ENCODE results near the gene RASA3.

Gene RASA3

DNA sequence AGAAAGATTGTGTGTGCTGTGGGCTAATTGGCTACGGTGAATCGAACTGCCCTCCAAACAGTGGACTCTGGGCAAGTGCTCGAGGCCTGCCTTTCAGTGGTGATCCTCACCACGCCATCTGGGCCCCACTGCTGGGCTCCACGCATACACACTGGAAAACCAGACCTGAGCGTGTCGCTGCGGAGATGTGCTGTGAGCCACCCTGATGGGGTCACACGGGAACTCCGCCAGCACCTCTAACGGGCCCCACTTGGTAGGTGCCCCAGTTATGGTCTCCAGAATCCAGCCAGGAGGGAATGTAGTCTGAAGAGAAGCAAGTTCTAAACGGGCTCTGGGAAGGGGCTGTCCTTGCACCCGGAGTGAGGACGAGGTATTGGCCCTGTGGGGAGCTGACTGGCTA is 197.8 kb downstream of the RASA3 start:
- in situ Hi-C loops (cut with HindIII; ENCODE audit: low sequenced_read_pairs) = no loop called here
- DNase-seq (ENCODE audit: low read depth, low spot score) = no peak
- no peak overlapping the region for H3K4me3 ChIP-seq (ENCODE audit: low read depth, low read length)
- TF ChIP-seq, protein P1, sequence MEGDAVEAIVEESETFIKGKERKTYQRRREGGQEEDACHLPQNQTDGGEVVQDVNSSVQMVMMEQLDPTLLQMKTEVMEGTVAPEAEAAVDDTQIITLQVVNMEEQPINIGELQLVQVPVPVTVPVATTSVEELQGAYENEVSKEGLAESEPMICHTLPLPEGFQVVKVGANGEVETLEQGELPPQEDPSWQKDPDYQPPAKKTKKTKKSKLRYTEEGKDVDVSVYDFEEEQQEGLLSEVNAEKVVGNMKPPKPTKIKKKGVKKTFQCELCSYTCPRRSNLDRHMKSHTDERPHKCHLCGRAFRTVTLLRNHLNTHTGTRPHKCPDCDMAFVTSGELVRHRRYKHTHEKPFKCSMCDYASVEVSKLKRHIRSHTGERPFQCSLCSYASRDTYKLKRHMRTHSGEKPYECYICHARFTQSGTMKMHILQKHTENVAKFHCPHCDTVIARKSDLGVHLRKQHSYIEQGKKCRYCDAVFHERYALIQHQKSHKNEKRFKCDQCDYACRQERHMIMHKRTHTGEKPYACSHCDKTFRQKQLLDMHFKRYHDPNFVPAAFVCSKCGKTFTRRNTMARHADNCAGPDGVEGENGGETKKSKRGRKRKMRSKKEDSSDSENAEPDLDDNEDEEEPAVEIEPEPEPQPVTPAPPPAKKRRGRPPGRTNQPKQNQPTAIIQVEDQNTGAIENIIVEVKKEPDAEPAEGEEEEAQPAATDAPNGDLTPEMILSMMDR (IDR thresholded peaks at IDR 0.05; ENCODE audit: low read depth, low read length) = no peak

- no peak for DNase-seq (ENCODE audit: low read depth, low spot score)
- in situ Hi-C loops (cut with HindIII; ENCODE audit: low sequenced_read_pairs) = no loop called here
- TF ChIP-seq, protein P1 (IDR thresholded peaks at IDR 0.05; ENCODE audit: low read depth, low read length) = no peak
- no peak overlapping the region for H3K4me3 ChIP-seq (ENCODE audit: low read depth, low read length)
Observed at GRCh38 chr13:113933901-113934300, 198.5 kb downstream of the RASA3 start.

GRCh38 chr13:113931841-113932459 is 200.5 kb downstream of the RASA3 start:
- no peak overlapping the region for H3K4me3 ChIP-seq (ENCODE audit: low read depth, low read length)
- no peak for DNase-seq (ENCODE audit: low read depth, low spot score)
- in situ Hi-C loops (cut with HindIII; ENCODE audit: low sequenced_read_pairs) = no loop called here
- TF ChIP-seq, protein P1 (IDR thresholded peaks at IDR 0.05; ENCODE audit: low read depth, low read length) = no peak

GRCh38 chr13:113930671-113931637 is 201.5 kb downstream of the RASA3 start:
- TF ChIP-seq, protein P1 (IDR thresholded peaks at IDR 0.05; ENCODE audit: low read depth, low read length) = no peak
- H3K4me3 ChIP-seq (ENCODE audit: low read depth, low read length) = no peak overlapping the region
- no peak for DNase-seq (ENCODE audit: low read depth, low spot score)
- in situ Hi-C loops (cut with HindIII; ENCODE audit: low sequenced_read_pairs) = no loop called here

DNA sequence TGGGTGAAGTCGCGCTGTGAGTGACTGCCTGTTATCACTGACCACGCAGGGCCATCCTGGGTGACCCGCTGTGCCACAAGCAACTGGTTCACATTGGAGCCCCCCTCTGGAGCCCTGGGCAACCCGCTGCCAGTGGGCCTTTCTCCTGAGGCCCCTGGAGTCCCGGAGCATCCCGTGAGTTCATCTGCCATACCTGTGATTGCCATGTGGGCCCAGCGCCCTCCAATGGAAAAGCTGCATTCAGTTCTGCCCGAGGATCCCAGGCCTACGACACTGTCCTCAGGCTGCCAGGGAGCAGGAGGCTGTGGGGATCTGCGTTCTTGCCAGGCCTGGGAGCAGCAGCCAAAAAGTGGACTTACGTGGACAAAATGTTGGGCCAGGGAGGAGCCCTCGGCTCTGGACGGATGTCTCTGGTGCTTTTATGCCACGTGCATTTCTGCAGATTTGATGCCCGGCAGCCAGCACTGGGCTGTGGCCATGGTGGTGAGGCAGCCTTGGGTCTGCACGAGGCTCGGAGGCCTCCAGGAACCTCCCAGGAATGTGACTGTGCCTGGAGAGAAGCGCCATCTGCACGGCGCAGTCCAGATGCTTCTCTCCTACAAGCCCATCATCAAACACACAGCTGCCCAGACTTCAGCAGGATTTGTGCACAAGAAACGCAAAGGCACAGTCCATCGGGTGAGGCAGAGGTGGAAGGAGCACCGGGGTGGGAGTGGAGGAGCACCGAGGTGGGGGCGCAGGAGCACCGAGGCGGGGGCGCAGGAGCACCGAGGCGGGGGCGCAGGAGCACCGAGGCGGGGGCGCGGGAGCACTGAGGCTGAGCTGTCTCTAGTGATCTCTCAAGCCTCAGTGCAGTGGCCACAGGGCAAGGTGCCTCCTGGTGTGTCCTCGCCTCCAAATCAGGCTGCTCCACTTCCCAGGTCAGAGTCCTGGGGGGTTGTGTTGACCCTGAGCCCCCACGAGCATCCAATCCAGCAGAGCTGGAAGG is 202.5 kb downstream of the RASA3 start:
- TF ChIP-seq, protein P1 (IDR thresholded peaks at IDR 0.05; ENCODE audit: low read depth, low read length) = no peak
- no peak for DNase-seq (ENCODE audit: low read depth, low spot score)
- H3K4me3 ChIP-seq (ENCODE audit: low read depth, low read length) = no peak overlapping the region
- in situ Hi-C loops (cut with HindIII; ENCODE audit: low sequenced_read_pairs) = no loop called here

Data from astrocyte of the spinal cord (primary cell).